Hepatocyte (in vitro differentiated cells): ENCODE measurements around the gene UNC5A. TPM values are rescaled to one million over a fixed set of nuclear protein-coding genes. Genes with fewer than 3 reads are reported as not detected.
"Not testable (repeated sequence)": the region's sequence is repeated elsewhere in the genome, so short reads cannot be mapped to it uniquely, and the experiment has no call there.

Experiments
- DNase-seq: peaks from one replicate; pipeline ENCODE4 v3.0.0-alpha.2; 2016; ENCODE audit warnings: low spot score
- H2AFZ ChIP-seq: fragments of 200-600 bp; sonication (generic); 2 replicates; pipeline ENCODE4 v1.6.0; 2016; ENCODE audit warnings: antibody characterized with exemption, mild to moderate bottlenecking
- H3K27ac ChIP-seq: fragments of 200-600 bp; sonication (generic); 2 replicates; pipeline ENCODE4 v1.5.1; 2016; ENCODE audit warnings: mild to moderate bottlenecking
- H3K27me3 ChIP-seq: fragments of 200-600 bp; sonication (generic); 2 replicates; pipeline ENCODE4 v1.6.1; 2016
- H3K36me3 ChIP-seq: fragments of 200-600 bp; sonication (generic); replicated peaks from 2 replicates; pipeline ENCODE4 v1.5.1; 2016; ENCODE audit warnings: low read depth; ENCODE audit not compliant: insufficient read depth
- H3K4me1 ChIP-seq: fragments of 200-600 bp; sonication (generic); 2 replicates; pipeline ENCODE4 v1.5.1; 2016; ENCODE audit warnings: mild to moderate bottlenecking, moderate library complexity; ENCODE audit not compliant: insufficient read depth
- H3K4me2 ChIP-seq: fragments of 200-600 bp; sonication (generic); 2 replicates; pipeline ENCODE4 v1.6.0; 2016
- H3K4me3 ChIP-seq: fragments of 200-600 bp; sonication (generic); 2 replicates; pipeline ENCODE4 v1.5.1; 2016; ENCODE audit warnings: mild to moderate bottlenecking
- H3K79me2 ChIP-seq: fragments of 200-600 bp; sonication (generic); 2 replicates; pipeline ENCODE4 v1.6.0; 2017; ENCODE audit warnings: mild to moderate bottlenecking
- H3K9me2 ChIP-seq: fragments of 200-600 bp; sonication (generic); replicated peaks from 2 replicates; pipeline ENCODE4 v1.6.0; 2017; ENCODE audit warnings: mild to moderate bottlenecking; ENCODE audit not compliant: insufficient read depth
- H3K9me3 ChIP-seq: fragments of 200-600 bp; sonication (generic); 2 replicates; pipeline ENCODE4 v1.5.1; 2016; ENCODE audit warnings: low read depth, mild to moderate bottlenecking
- H4K20me1 ChIP-seq: fragments of 200-600 bp; sonication (generic); 2 replicates; pipeline ENCODE4 v1.6.0; 2016; ENCODE audit warnings: mild to moderate bottlenecking; ENCODE audit not compliant: insufficient read depth, poor library complexity, severe bottlenecking
- EZH2 ChIP-seq: fragments of 200-600 bp; sonication (generic); IDR thresholded peaks from 2 replicates; pipeline ENCODE4 v1.6.1; 2016; ENCODE audit warnings: antibody characterized with exemption, mild to moderate bottlenecking, borderline replicate concordance
- EZH2phosphoT487 ChIP-seq: fragments of 200-600 bp; sonication (generic); IDR thresholded peaks from one replicate; pipeline ENCODE4 v1.6.1; 2018; ENCODE audit warnings: antibody characterized with exemption, mild to moderate bottlenecking, low read depth, moderate library complexity; ENCODE audit not compliant: unreplicated experiment, severe bottlenecking
- WGBS: methylation state at CpG from one replicate; pipeline ENCODE4 v1.1.6; 2016; ENCODE audit warnings: low lambda C conversion rate; ENCODE audit errors: missing lambda C conversion rate; 5-methylcytosine and 5-hydroxymethylcytosine counted together
- polyA plus RNA-seq: library from polyadenylated mRNA; unstranded; fragments of >200 nt; fragmentation: Nextera tagmentation; extraction: Ambion mirVana; gene quantifications from 2 replicates; pipeline ENCODE4 v1.2.1, GENCODE V29; 2016
- total RNA-seq: library from RNA; depleted of rRNA; stranded (reverse); fragments of >200 nt; gene quantifications from 2 replicates; pipeline ENCODE4 v1.2.3, GENCODE V29; 2014
- TF ChIP-seq, protein P1 (sequence below): fragments of 200-600 bp; sonication (generic); IDR thresholded peaks from 2 replicates; pipeline ENCODE4 v1.5.1; 2016; ENCODE audit warnings: antibody characterized with exemption, mild to moderate bottlenecking; ENCODE audit not compliant: poor library complexity

Gene UNC5A
- total and polyA plus RNA-seq, 2 experiments from 2014 or later, result 0.10 to 1.1 TPM

DNA sequence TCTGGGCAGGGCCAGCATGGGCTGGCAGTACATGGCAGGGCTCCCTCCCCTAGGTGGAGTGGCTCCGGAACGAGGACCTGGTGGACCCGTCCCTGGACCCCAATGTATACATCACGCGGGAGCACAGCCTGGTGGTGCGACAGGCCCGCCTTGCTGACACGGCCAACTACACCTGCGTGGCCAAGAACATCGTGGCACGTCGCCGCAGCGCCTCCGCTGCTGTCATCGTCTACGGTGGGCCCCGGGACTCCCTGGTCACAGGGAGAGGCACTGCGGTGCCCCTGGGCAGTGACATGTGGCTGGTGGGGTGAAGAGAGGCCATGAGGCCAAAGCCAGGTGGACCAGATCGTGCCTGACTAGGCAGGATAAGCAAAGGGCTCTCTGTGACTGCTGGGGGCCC, 58.4 kb downstream of the UNC5A start:
- Histone ChIP-seq H3K79me2 (no peaks in the 10 kb centered on the region), H3K4me3 (no peak overlapping the region), H3K27me3 (peaks cover 28% of the 10 kb centered on the region), H3K36me3 (no peaks in the 10 kb centered on the region), H4K20me1 (no peaks in the 10 kb centered on the region), H3K9me2 (no peaks in the 10 kb centered on the region), H3K27ac (no peak overlapping the region), H3K4me2 (no peak overlapping the region), H2AFZ (no peak overlapping the region), H3K4me1 (no peaks in the 10 kb centered on the region), H3K9me3 (no peaks in the 10 kb centered on the region)
- DNase-seq, result no peak
- WGBS, result 96% methylated on average over 20 of the region's 20 CpGs
- TF ChIP-seq, protein P1, sequence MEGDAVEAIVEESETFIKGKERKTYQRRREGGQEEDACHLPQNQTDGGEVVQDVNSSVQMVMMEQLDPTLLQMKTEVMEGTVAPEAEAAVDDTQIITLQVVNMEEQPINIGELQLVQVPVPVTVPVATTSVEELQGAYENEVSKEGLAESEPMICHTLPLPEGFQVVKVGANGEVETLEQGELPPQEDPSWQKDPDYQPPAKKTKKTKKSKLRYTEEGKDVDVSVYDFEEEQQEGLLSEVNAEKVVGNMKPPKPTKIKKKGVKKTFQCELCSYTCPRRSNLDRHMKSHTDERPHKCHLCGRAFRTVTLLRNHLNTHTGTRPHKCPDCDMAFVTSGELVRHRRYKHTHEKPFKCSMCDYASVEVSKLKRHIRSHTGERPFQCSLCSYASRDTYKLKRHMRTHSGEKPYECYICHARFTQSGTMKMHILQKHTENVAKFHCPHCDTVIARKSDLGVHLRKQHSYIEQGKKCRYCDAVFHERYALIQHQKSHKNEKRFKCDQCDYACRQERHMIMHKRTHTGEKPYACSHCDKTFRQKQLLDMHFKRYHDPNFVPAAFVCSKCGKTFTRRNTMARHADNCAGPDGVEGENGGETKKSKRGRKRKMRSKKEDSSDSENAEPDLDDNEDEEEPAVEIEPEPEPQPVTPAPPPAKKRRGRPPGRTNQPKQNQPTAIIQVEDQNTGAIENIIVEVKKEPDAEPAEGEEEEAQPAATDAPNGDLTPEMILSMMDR, result no peak
- TF ChIP-seq EZH2phosphoT487 (no peak), EZH2 (no peak)

DNA sequence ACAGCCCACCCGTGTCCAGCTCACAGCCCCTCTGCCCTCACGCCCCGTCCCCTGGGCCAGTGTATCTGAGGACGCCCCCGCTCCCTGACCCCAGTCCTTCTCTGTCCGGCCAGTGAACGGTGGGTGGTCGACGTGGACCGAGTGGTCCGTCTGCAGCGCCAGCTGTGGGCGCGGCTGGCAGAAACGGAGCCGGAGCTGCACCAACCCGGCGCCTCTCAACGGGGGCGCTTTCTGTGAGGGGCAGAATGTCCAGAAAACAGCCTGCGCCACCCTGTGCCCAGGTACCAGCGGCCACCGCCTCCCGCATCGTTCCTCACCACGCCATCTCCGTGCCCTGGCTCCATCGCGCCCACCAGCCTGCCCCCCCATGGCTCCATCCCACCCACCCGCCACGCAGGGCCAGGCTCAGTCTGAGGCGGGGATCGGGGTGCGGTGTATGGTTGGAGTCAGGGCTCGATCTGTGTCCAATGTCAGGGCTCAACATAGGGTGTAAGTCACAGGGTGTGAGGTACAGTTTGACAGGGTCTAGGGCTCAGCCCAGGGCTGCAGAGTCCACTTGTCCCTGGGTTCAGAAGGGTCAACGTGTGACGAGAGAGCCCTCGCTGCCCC, 59.2 kb downstream of the UNC5A start:
- Histone ChIP-seq H4K20me1 (no peaks in the 10 kb centered on the region), H3K4me3 (no peak overlapping the region), H3K4me1 (no peaks in the 10 kb centered on the region), H3K4me2 (no peak overlapping the region), H3K79me2 (no peaks in the 10 kb centered on the region), H3K9me2 (no peaks in the 10 kb centered on the region), H3K9me3 (no peaks in the 10 kb centered on the region), H2AFZ (no peak overlapping the region), H3K36me3 (no peaks in the 10 kb centered on the region), H3K27me3 (peaks cover 23% of the 10 kb centered on the region), H3K27ac (no peak overlapping the region)
- TF ChIP-seq EZH2phosphoT487 (no peak), EZH2 (no peak)
- TF ChIP-seq, protein P1, result no peak
- no peak for DNase-seq
- 86% methylated on average over 25 of the region's 38 CpGs for WGBS

DNA sequence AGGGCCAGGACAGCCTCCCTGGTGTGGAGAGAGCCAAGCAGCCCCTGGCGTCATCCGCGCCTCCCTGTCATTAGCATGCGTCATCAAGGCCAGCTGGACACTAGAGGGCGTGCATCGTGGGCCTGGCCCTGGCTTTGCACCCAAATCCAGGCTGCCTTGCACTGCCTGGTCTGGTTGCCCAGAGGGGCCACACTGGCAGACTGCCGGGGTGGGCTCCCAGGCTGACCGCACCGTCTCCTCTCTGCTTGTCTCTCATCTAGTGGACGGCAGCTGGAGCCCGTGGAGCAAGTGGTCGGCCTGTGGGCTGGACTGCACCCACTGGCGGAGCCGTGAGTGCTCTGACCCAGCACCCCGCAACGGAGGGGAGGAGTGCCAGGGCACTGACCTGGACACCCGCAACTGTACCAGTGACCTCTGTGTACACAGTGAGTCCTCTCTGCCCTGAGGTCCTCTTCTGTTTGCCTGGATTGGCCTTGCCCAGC, 59.8 kb downstream of the UNC5A start:
- 64% methylated on average over 16 of the region's 17 CpGs for WGBS
- peak; percentile 57 for DNase-seq
- no peak overlapping the region for H3K4me2 ChIP-seq
- H3K4me1 ChIP-seq, result no peaks in the 10 kb centered on the region
- H3K9me2 ChIP-seq, result no peaks in the 10 kb centered on the region
- H3K36me3 ChIP-seq, result no peaks in the 10 kb centered on the region
- TF ChIP-seq, protein P1, result peak; percentile 33
- TF ChIP-seq EZH2 (no peak), EZH2phosphoT487 (no peak)
- H3K27me3 ChIP-seq, result peaks cover 23% of the 10 kb centered on the region
- no peak overlapping the region for H2AFZ ChIP-seq
- H4K20me1 ChIP-seq, result no peaks in the 10 kb centered on the region
- no peaks in the 10 kb centered on the region for H3K79me2 ChIP-seq
- H3K27ac ChIP-seq, result no peak overlapping the region
- no peaks in the 10 kb centered on the region for H3K9me3 ChIP-seq
- no peak overlapping the region for H3K4me3 ChIP-seq

DNA sequence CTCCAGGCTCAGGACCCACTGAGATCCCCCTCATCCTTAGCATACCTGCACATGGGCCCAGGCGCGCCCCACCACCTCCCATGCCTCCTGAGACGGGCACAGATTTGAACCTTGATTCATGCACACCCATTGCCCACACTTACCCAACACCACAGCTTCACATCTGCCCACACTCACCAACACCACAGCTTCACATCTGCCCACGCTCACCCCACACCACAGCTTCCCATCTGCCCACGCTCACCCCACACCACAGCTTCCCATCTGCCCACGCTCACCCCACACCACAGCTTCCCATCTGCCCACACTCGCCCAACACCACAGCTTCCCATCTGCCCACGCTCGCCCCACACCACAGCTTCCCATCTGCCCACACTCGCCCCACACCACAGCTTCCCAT, 60.3 kb downstream of the UNC5A start:
- H3K27ac ChIP-seq, H3K9me2 ChIP-seq, H4K20me1 ChIP-seq, H3K4me3 ChIP-seq, DNase-seq, H3K4me2 ChIP-seq, H3K36me3 ChIP-seq, H2AFZ ChIP-seq, H3K9me3 ChIP-seq, H3K4me1 ChIP-seq, H3K79me2 ChIP-seq: not testable (repeated sequence)
- WGBS, result 83% methylated on average over 4 of the region's 10 CpGs
- H3K27me3 ChIP-seq, result peaks cover 20% of the 10 kb centered on the region

DNA sequence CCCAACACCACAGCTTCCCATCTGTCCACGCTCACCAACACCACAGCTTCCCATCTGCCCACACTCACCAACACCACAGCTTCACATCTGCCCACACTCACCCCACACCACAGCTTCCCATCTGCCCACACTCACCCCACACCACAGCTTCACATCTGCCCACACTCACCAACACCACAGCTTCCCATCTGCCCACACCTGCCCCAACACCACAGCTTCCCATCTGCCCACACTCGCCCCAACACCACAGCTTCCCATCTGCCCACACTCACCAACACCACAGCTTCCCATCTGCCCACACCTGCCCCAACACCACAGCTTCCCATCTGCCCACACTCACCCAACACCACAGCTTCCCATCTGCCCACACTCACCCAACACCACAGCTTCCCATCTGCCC, 62.2 kb downstream of the UNC5A start:
- not testable (repeated sequence) for DNase-seq, H3K9me2 ChIP-seq, H3K27me3 ChIP-seq, H3K9me3 ChIP-seq, H3K4me2 ChIP-seq, H3K4me1 ChIP-seq, H3K27ac ChIP-seq, H4K20me1 ChIP-seq, H3K79me2 ChIP-seq, H3K4me3 ChIP-seq, H2AFZ ChIP-seq, H3K36me3 ChIP-seq
- WGBS, result no CpG with 5 or more reads among the region's 2 CpGs

DNA sequence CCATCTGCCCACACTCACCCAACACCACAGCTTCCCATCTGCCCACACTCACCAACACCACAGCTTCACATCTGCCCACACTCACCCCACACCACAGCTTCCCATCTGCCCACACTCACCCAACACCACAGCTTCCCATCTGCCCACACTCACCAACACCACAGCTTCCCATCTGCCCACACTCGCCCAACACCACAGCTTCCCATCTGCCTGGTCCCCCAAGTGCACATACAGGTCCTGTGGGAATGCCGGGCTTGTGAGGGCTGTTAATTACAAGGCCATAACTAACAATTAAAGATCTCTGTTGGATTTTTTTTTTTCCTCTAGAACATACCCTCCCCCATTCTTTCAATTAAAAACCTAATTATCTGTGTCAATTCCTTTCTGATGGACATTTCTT, 62.7 kb downstream of the UNC5A start:
- H3K4me1 ChIP-seq, DNase-seq, H3K4me3 ChIP-seq, H3K9me2 ChIP-seq, H2AFZ ChIP-seq, H3K27me3 ChIP-seq, H3K9me3 ChIP-seq, H3K79me2 ChIP-seq, H3K27ac ChIP-seq, H4K20me1 ChIP-seq, H3K36me3 ChIP-seq, H3K4me2 ChIP-seq: not testable (repeated sequence)
- 77% methylated on average over 2 of the region's 2 CpGs for WGBS
